ENCODE measurements around the gene SEMA3G.

- TF ChIP-seq POLR2A (IDR thresholded peaks at IDR 0.05; ENCODE audit: low read length) (no peak), GATA1 (IDR thresholded peaks at IDR 0.05; ENCODE audit: low read depth, low read length) (no peak)
These were observed 50.8 kb downstream of the SEMA3G start for GRCh38 chr3:52393959-52394670.

All from erythroblast (primary cell).